Activated T-cell treated with anti-CD3 and anti-CD28 coated beads, Interleukin-2, amount 50 U/mL, for 72 hours (primary cell): ENCODE measurements around the gene TENM3. TPM values are rescaled to one million over a fixed set of nuclear protein-coding genes. Genes with fewer than 3 reads are reported as not detected.
"Not testable (repeated sequence)": the region's sequence is repeated elsewhere in the genome, so short reads cannot be mapped to it uniquely, and the experiment has no call there.

ENCODE experiments used
- ATAC-seq, 2 donors: fragments of 150-1000 bp; cut with Tn5 transposase; replicated peaks in 1 of 2; 2 replicates each; pipeline ENCODE4 v1.10.0; 2021; ENCODE audit warnings: moderate library complexity in 2 of 2, mild to moderate bottlenecking in 1 of 2
- DNase-seq, 2 donors: peaks; one replicate each; pipeline ENCODE4 v3.0.0; 2021 to 2022; ENCODE audit warnings: mixed read lengths in 1 of 2
- H3K27ac Mint-ChIP-seq: one replicate; pipeline ENCODE4 v1.8.0; 2022; ENCODE audit warnings: mild to moderate bottlenecking, moderate library complexity, mixed read lengths
- H3K27me3 Mint-ChIP-seq: one replicate; pipeline ENCODE4 v1.8.0; 2022; ENCODE audit warnings: low read depth, mixed read lengths
- H3K36me3 Mint-ChIP-seq, 2 donors: one replicate each; pipeline ENCODE4 v1.8.0; 2022; ENCODE audit warnings: mixed read lengths in 2 of 2, mild to moderate bottlenecking in 1 of 2; ENCODE audit not compliant: insufficient read depth in 2 of 2
- H3K4me1 Mint-ChIP-seq: one replicate; pipeline ENCODE4 v1.8.0; 2022; ENCODE audit warnings: low read depth, mixed read lengths
- H3K4me3 Mint-ChIP-seq, 2 donors: one replicate each; pipeline ENCODE4 v1.8.0; 2022; ENCODE audit warnings: mild to moderate bottlenecking in 2 of 2, mixed read lengths in 2 of 2, moderate library complexity in 2 of 2
- H3K9me3 Mint-ChIP-seq, 2 donors: one replicate each; pipeline ENCODE4 v1.8.0; 2022; ENCODE audit warnings: mixed read lengths in 2 of 2
- total RNA-seq, 2 donors: library from RNA; stranded (reverse); gene quantifications; one replicate each; pipeline ENCODE4 v1.2.3, GENCODE V29; 2022

The TENM3 gene
- total RNA-seq, 2 donors from 2014 or later = 0.12 TPM; not detected in 1

DNA sequence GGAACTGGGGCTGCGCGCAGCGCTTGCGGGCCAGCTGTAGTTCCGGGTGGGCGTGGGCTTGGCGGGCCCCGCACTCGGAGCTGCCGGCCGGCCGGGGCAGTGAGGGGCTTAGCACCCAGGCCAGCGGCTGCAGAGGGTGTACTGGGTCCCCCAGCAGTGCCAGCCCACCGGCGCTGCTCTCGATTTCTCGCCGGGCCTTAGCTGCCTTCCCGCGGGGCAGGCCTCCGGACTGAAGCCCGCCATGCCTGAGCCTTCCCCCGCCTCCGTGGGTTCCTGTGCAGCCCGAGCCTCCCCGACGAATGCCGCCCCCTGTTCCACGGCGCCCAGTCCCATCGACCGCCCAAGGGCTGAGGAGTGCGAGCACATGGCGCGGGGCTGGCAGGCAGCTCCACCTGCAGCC is 143.4 kb downstream of the TENM3 start:
- not testable (repeated sequence) for ATAC-seq, H3K9me3 Mint-ChIP-seq, H3K4me1 Mint-ChIP-seq, H3K27ac Mint-ChIP-seq, H3K36me3 Mint-ChIP-seq, DNase-seq, H3K4me3 Mint-ChIP-seq, H3K27me3 Mint-ChIP-seq

DNA sequence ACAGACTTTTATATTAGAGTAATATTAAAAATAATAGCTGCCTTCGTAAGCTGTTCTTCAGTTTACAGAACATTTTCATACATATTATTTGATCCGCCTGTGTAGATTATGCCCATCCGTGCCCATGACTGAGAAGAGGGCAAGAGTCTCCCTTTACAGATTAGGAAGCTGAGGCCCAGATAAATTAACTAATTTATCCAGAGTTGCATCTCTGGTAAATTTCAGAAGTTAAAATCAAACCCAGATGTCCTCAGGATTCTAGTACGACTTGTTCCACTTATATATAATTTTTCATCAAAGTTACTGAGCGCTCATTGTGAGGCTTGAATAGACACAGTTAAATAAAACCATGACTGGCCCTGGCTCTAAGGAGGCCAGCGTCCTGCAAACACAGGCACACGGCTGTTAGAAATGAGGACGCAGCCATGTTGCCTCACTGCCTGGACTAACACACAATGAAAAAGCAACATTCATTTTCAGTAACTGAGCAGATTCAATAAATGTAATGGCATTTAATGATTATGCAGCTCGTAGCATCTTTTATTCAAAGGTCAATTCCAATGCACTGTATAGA is 148.0 kb downstream of the TENM3 start:
- no peaks in the 10 kb centered on the region for H3K27me3 Mint-ChIP-seq
- no peaks in the 10 kb centered on the region for H3K9me3 Mint-ChIP-seq
- no peaks in the 10 kb centered on the region for H3K4me1 Mint-ChIP-seq
- H3K36me3 Mint-ChIP-seq = no peaks in the 10 kb centered on the region
- no peak overlapping the region for H3K4me3 Mint-ChIP-seq
- DNase-seq (no peak), ATAC-seq (no peak)
- H3K27ac Mint-ChIP-seq = no peak overlapping the region

DNA sequence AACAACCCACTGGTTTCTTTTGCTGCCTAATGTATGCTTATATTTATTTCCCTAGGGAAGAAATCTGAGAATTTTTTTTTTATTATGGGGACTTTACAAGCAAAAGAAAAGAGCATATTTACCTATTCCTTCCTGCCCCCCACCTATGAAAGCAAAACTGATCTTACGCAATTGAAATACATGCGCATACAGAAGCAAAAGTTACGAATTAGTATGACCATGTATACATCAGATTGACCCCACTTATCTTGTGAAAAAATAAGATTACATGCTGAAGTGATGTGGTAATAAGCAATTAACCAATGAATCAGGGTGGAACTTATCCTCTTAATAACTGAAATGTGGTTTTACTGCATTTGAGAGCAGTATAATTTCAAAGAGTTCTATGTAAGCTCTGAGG is 151.0 kb downstream of the TENM3 start:
- no peak overlapping the region for H3K4me3 Mint-ChIP-seq
- ATAC-seq (no peak), DNase-seq (no peak)
- H3K27me3 Mint-ChIP-seq = no peaks in the 10 kb centered on the region
- no peak overlapping the region for H3K27ac Mint-ChIP-seq
- H3K36me3 Mint-ChIP-seq = no peaks in the 10 kb centered on the region
- H3K4me1 Mint-ChIP-seq = no peaks in the 10 kb centered on the region
- no peaks in the 10 kb centered on the region for H3K9me3 Mint-ChIP-seq

DNA sequence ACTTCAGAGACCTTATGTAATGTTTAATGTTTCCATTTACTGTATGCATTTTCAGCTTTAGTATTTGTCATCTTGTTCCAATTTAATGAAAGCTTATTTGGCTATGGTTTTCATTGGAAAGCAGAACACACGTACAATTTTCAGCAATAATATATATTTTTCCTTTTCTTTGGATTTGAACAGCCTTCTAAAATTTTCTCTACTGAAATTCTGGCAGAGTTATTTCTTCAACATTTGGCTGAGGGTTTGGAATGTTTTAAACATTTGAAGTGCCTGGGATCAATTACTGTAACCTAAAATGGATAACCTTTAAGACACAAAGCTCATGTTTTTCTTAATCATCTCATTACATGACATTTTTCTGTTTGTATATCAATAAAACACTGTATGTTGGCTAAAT is 156.9 kb downstream of the TENM3 start:
- Mint-ChIP-seq H3K27me3 (no peaks in the 10 kb centered on the region), H3K27ac (no peak overlapping the region), H3K4me3 (no peak overlapping the region), H3K36me3 (no peaks in the 10 kb centered on the region), H3K9me3 (no peaks in the 10 kb centered on the region), H3K4me1 (no peaks in the 10 kb centered on the region)
- ATAC-seq (no peak), DNase-seq (no peak)

DNA sequence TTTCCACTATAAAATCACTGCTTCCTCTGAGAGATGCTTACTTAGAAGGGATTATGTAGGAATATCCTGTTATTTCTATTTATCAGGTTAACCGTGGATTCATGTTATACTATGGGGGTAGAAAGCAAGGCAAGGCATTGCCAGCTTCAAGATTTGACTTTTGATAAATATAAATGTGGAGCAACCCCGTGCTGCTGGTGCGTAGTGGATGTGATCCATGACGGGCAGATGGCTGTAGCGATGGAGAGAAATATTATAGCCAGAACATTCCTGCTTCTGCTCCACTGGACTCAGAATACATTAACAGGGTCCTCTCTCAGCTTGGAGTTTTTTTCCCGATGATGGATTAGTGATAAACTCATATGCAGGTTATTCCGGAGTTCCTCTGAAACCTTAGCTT is 157.6 kb downstream of the TENM3 start:
- ATAC-seq (no peak), DNase-seq (no peak)
- H3K27me3 Mint-ChIP-seq = no peaks in the 10 kb centered on the region
- no peak overlapping the region for H3K4me3 Mint-ChIP-seq
- no peaks in the 10 kb centered on the region for H3K36me3 Mint-ChIP-seq
- no peak overlapping the region for H3K27ac Mint-ChIP-seq
- H3K4me1 Mint-ChIP-seq = no peaks in the 10 kb centered on the region
- H3K9me3 Mint-ChIP-seq = no peaks in the 10 kb centered on the region

DNA sequence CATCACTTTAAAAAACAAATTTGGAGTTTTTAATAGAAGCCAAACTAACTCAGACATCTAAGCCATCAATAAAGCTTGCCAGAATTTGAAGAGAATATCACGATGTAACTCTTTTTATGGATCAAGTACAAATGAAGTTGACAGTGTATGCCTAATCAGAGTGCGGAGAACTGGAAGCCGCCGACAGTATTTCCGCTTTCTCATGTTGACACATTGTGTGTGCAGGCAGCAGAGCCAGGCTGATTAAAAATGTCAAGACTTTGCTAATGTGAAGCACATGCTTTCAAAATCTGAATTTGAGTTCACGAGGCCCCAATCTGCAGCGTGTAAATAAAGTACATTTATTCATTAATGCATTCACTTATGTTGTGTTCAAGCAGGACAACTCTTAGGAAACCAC is 161.2 kb downstream of the TENM3 start:
- no peaks in the 10 kb centered on the region for H3K27me3 Mint-ChIP-seq
- no peaks in the 10 kb centered on the region for H3K4me1 Mint-ChIP-seq
- ATAC-seq (no peak), DNase-seq (no peak)
- H3K36me3 Mint-ChIP-seq = no peaks in the 10 kb centered on the region
- H3K4me3 Mint-ChIP-seq = no peak overlapping the region
- no peak overlapping the region for H3K27ac Mint-ChIP-seq
- H3K9me3 Mint-ChIP-seq = no peaks in the 10 kb centered on the region

DNA sequence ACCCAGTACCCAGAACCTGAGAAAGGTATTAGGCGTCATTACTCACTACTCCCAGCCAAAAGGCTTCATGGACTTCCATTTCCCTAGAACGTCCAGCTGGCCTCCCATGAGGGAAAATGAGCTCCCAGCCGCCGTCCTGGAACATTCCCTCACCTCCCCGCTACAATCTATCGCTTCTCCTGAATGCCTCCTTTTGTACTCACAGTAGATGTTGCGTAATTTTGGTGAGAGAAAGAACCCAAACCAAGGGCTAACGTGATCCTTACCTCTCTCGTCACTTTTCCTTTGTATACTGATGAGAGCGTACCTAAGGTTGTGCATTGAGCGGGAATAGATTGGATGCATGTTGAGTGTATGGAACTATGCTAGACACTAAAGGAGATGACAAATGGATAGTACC is 161.9 kb downstream of the TENM3 start:
- no peaks in the 10 kb centered on the region for H3K36me3 Mint-ChIP-seq
- no peak for ATAC-seq
- H3K9me3 Mint-ChIP-seq = no peaks in the 10 kb centered on the region
- H3K4me1 Mint-ChIP-seq = no peaks in the 10 kb centered on the region
- no peak for DNase-seq
- H3K27me3 Mint-ChIP-seq = no peaks in the 10 kb centered on the region
- no peak overlapping the region for H3K4me3 Mint-ChIP-seq
- H3K27ac Mint-ChIP-seq = no peak overlapping the region

DNA sequence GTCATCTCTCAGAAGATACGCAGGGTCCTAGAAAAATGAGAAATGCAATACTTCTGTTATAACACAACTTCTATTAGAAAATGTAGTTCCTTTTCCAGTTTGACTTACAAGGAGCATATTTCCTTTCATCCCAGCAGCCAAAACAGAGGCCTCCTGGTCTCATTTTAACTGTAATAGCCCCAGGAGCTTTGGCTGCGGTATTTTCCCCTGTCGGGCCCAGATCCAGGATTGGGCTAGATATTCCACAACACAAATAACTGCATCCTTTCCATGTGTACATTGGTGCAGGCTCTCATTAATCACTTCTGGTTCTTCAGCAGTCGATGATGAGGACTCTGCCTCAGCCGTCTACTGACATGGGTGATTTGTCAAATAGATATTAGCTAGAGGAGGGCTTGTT is 166.1 kb downstream of the TENM3 start:
- H3K27me3 Mint-ChIP-seq = no peaks in the 10 kb centered on the region
- H3K4me3 Mint-ChIP-seq = no peak overlapping the region
- H3K9me3 Mint-ChIP-seq = peaks cover 4% of the 10 kb centered on the region in 2 donors
- no peak for ATAC-seq
- no peak overlapping the region for H3K27ac Mint-ChIP-seq
- DNase-seq = no peak
- no peaks in the 10 kb centered on the region for H3K4me1 Mint-ChIP-seq
- peaks cover 4 to 5% of the 10 kb centered on the region in 2 donors for H3K36me3 Mint-ChIP-seq

DNA sequence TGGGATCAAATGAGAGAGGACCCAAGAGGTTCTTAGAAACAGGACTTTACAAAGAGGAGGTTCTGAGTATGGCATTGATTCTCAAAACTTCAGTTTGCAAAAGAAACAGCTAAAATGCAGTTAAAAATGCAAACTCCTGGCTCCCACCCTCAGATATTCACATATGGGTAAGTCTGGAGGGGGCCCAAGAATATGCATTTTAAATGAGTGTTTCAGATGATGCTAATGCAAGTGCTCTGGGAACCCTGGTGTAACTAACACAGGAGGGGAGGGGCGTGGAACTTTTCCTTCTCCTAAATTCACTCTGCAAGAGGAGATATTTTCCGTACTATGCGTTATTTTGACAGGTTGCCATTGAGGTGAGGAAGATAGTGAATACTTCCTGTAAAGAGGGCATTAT is 168.2 kb downstream of the TENM3 start:
- H3K27ac Mint-ChIP-seq = no peak overlapping the region
- no peak for DNase-seq
- no peak for ATAC-seq
- H3K36me3 Mint-ChIP-seq = peaks cover 4 to 5% of the 10 kb centered on the region in 2 donors
- H3K4me1 Mint-ChIP-seq = no peaks in the 10 kb centered on the region
- H3K9me3 Mint-ChIP-seq = peaks cover 4% of the 10 kb centered on the region in 2 donors
- H3K27me3 Mint-ChIP-seq = no peaks in the 10 kb centered on the region
- no peak overlapping the region for H3K4me3 Mint-ChIP-seq

DNA sequence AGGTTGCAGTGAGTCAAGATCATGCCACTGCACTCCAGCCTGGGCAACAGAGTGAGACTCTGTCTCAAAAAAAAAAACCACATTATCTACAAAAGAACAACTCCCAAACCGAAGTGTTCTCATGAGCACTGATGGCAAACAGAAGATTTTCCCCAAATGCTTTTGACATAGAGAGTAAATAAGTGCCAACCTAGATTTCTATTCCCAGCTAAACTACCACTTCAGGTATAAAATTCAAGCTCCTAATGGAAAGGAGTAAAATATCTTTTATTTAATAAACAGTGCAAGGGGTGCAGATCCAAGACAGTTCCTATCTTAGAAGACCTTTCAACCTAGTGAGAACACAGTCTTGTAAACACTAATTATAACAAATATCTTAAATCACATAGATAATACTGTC is 170.3 kb downstream of the TENM3 start:
- Mint-ChIP-seq H3K36me3 (peaks cover 4 to 5% of the 10 kb centered on the region in 2 donors), H3K27me3 (no peaks in the 10 kb centered on the region), H3K9me3 (peaks cover 4% of the 10 kb centered on the region in 2 donors), H3K4me3 (no peak overlapping the region), H3K4me1 (no peaks in the 10 kb centered on the region), H3K27ac (no peak overlapping the region)
- ATAC-seq = no peak
- no peak for DNase-seq

DNA sequence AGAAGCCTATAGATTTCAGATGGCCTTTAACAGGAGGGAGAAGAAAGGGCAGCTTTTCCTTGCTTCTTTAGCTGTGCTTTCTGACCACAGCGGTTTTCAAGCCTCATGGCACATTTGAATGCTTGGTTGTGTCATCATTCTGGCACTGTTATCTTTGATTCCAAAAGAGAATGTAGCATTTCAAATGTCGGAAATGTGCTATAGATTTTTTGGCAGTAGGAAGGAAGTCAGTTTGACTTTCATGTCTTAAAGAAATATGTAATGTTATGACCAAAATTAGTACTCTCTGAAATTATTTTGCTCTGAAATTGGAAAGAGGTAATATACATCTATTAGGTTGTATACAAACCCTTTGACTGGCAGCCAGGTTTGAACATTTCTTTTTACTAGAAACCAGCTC is 171.9 kb downstream of the TENM3 start:
- no peaks in the 10 kb centered on the region for H3K27me3 Mint-ChIP-seq
- no peak for ATAC-seq
- H3K4me3 Mint-ChIP-seq = no peak overlapping the region

DNA sequence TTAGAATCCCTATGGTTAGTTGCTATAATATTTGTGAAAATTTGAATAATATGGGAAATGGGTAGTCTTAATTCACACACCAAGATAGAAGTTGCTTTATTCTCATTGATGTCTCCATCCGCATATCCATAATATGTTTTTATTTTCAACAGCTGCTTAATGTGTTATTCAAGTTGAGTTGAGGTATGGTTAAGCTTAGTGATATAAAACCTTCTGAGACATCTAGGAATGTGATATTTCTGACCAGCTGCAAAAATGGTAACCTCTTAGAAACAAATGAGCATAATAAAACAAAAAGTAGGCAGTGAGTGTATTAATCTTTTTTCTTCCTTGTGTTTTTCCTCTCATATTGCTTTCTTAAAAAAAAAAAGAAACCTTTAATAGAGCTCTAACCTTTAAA is 172.9 kb downstream of the TENM3 start:
- Mint-ChIP-seq H3K4me1 (no peaks in the 10 kb centered on the region), H3K27me3 (no peaks in the 10 kb centered on the region), H3K4me3 (no peak overlapping the region), H3K36me3 (peaks cover 4 to 5% of the 10 kb centered on the region in 2 donors), H3K27ac (no peak overlapping the region), H3K9me3 (peaks cover 4% of the 10 kb centered on the region in 2 donors)
- DNase-seq (no peak), ATAC-seq (no peak)

More for the DNA sequence above, 171.9 kb downstream of the TENM3 start:
- no peak for DNase-seq
- H3K27ac Mint-ChIP-seq = no peak overlapping the region
- H3K36me3 Mint-ChIP-seq = peaks cover 4 to 5% of the 10 kb centered on the region in 2 donors
- H3K9me3 Mint-ChIP-seq = peaks cover 4% of the 10 kb centered on the region in 2 donors
- H3K4me1 Mint-ChIP-seq = no peaks in the 10 kb centered on the region

DNA sequence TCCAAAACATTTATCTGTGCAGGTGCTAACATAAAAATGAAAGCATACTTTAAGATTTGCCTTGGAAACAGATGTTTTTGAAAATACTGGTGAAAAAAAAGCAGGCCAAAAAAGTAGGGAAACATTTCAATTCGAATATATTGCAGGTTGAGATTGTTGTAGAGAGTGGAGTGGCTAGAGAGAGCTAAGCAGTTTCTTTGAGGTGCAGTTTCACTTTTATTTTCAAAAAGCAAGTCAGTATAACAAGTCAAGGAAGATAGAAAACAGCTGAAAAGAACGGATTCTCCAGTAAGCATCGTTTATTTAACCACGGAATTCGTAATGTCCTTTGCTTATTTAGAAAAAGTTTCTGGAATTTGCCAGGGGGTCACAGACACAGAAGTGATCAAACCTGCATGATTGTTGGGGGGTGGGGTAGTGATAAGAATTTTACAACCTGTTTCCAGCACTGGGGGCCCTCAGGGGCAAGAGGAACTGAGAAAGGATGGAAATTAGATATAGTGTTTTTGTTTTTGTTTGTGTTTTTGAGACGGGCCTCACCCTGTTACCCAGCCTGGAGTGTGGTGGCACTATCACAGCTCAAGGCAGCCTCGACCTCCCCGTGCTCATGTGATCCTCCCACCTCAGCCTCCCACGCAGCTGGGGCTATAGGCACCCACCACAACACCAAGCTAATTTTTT is 175.0 kb downstream of the TENM3 start:
- H3K4me3 Mint-ChIP-seq = no peak overlapping the region
- H3K9me3 Mint-ChIP-seq = no peaks in the 10 kb centered on the region
- ATAC-seq = no peak

DNA sequence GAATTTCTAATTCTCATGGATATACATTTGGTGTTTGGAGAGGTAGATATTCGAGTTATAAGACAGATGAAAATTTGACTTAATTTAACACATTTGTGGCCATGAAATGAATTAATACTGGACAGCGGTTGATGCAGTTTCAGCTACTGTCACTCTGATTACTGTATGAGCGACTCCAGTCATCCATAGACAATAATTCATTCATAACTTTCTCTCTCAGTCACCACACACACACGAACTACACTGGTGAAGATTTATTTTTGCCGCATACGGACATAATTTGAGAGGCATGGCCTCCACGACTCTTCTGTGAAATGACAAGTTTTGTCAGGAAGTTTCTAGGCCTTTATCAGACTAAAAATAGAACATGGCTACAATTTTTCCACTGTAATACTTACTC is 177.0 kb downstream of the TENM3 start:
- DNase-seq (no peak), ATAC-seq (no peak)
- no peak overlapping the region for H3K4me3 Mint-ChIP-seq
- H3K4me1 Mint-ChIP-seq = no peaks in the 10 kb centered on the region
- H3K9me3 Mint-ChIP-seq = no peaks in the 10 kb centered on the region
- no peaks in the 10 kb centered on the region for H3K27me3 Mint-ChIP-seq
- H3K36me3 Mint-ChIP-seq = no peaks in the 10 kb centered on the region
- no peak overlapping the region for H3K27ac Mint-ChIP-seq

More for the DNA sequence above, 175.0 kb downstream of the TENM3 start:
- Mint-ChIP-seq H3K27me3 (no peaks in the 10 kb centered on the region), H3K27ac (no peak overlapping the region), H3K4me1 (no peaks in the 10 kb centered on the region), H3K36me3 (no peaks in the 10 kb centered on the region)
- no peak for DNase-seq
